HFF-Myc (cell line): ENCODE data around the gene EPSTI1.

Experiments
- DNase-seq: peaks from one replicate; pipeline ENCODE4 v3.0.0-alpha.2; 2011; ENCODE audit warnings: low read depth; ENCODE audit errors: extremely low read depth
- H3K4me3 ChIP-seq: replicated peaks from 2 replicates; pipeline ENCODE4 v1.5.1; 2011; ENCODE audit warnings: low read depth, mild to moderate bottlenecking, control low read depth, low read length
- CTCF ChIP-seq: IDR thresholded peaks from 2 replicates; pipeline ENCODE4 v1.5.1; 2012; ENCODE audit warnings: mild to moderate bottlenecking, low read depth, low read length, control low read depth; ENCODE audit errors: missing control alignments

The EPSTI1 gene

DNA sequence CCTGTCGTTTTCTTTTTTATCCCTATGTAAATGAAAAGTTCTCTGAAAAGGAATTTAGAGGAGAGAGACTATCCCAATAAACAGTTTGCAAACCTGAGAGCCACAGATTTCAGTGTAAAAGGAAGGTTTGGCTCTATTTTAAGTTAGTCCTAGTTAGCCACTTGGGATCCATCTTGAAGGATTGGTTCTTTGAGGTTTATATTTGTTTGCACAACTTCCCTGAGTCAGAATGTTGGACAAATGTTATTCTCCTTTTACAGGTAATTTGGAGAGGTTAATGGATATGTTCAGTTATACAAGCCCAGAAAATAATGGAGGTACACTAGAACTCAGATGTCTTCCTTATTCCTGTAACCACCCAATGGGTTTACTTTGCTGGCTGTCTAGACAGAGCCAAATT, 28.8 kb upstream of the EPSTI1 start:
- DNase-seq: no peak
- no peak for TF ChIP-seq CTCF
- no peak overlapping the region for H3K4me3 ChIP-seq

GRCh38 chr13:43019811-43020210, 27.8 kb upstream of the EPSTI1 start:
- no peak overlapping the region for H3K4me3 ChIP-seq
- TF ChIP-seq CTCF: no peak
- DNase-seq: no peak

GRCh38 chr13:43016226-43016625, 24.2 kb upstream of the EPSTI1 start:
- no peak for TF ChIP-seq CTCF
- DNase-seq: no peak

DNA sequence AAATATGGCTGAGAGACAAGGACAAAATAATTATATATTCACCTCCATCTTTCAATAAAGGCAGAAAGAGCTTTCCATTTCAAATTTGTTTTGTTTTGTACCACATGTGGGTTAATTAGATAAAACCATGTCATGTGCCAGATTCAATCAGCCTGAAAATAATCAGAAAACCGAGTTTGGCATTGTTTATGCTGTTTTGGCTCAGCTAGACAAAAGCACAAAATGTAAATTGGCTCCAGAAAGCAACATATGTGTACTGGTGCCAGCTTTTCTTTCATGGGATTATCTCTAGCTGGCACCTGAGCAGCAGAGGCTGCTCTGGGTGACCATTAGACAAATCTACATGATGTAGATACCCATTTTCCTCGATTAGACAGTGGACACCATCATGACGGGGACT, 22.1 kb upstream of the EPSTI1 start:
- H3K4me3 ChIP-seq: no peak overlapping the region
- no peak for DNase-seq
- no peak for TF ChIP-seq CTCF

More at GRCh38 chr13:43016226-43016625, 24.2 kb upstream of the EPSTI1 start:
- H3K4me3 ChIP-seq: no peak overlapping the region

DNA sequence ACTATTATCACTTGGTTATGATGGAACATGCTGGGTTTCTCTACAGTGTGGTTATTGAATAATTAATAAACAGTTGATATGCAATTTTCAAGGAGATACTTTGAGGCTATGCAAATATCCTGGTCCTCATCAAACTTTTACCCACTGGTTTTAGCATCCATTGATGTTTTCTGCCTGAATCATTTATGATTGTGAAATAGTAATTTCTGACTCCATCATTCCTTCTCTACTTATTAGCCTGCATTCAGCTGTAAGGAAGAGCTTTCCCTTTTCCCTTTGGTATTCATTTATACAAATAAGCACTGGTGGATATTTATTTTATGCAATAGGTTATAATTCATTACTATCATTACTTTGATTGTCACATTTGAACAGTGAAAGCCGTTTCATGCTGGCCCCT, 17.5 kb upstream of the EPSTI1 start:
- TF ChIP-seq CTCF: no peak
- DNase-seq: no peak
- no peak overlapping the region for H3K4me3 ChIP-seq

DNA sequence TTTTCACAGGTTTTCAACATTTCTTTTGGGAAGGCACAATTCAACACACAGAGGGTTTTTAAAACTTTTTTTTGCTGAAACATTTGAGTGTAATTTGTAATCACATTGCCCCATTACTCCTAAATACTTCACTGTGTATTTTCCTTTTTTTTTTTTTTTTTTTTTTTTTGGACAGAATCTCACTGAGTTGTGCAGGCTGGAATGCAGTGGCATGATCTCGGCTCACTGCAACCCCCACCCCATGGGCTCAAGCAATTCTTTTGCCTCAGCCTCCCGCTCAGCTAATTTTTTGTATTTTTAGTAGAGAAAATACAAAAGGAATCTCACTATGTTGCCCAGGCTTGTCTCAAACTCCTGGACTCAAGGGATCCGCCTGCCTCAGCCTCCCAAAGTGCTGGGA, 16.6 kb upstream of the EPSTI1 start:
- DNase-seq: no peak
- no peak overlapping the region for H3K4me3 ChIP-seq
- no peak for TF ChIP-seq CTCF

- TF ChIP-seq CTCF: no peak
- no peak overlapping the region for H3K4me3 ChIP-seq
- DNase-seq: no peak
Observed at GRCh38 chr13:43006893-43007631, 15.0 kb upstream of the EPSTI1 start.
